PC-9 (cell line): ENCODE data around the gene MAN2A2.

Experiments
- CTCF ChIP-seq: fragments of 200-600 bp; sonication (generic); conservative IDR thresholded peaks from 2 replicates; pipeline ENCODE4 v1.6.1; 2017; ENCODE audit warnings: mixed run types, antibody characterized with exemption, mild to moderate bottlenecking, moderate library complexity
- EZH2 ChIP-seq: fragments of 200-600 bp; sonication (generic); IDR thresholded peaks from 2 replicates; pipeline ENCODE4 v1.8.0; 2017; ENCODE audit warnings: antibody characterized with exemption, low read depth

GRCh38 chr15:90890839-90891238 lies 12.3 kb upstream of the MAN2A2 start:
- TF ChIP-seq CTCF, result no peak
- no peak for TF ChIP-seq EZH2
